Measurements from ENCODE around the gene FOXJ2. TPM values are rescaled to one million over a fixed set of nuclear protein-coding genes. Genes with fewer than 3 reads are reported as not detected.

The FOXJ2 gene
- total and polyA plus RNA-seq, 2 donors (not counting 1 experiment from before 2014, with no cell fraction given) = 9.5 to 19.4 TPM

- 90% methylated on average over 2 of the region's 2 CpGs for WGBS (ENCODE audit: insufficient coverage)
Measured at GRCh38 chr12:8054816-8055215, 22.3 kb downstream of the FOXJ2 start.

GRCh38 chr12:8057306-8057705 is 24.8 kb downstream of the FOXJ2 start:
- no peaks in the 10 kb centered on the region for H4K20me1 ChIP-seq (ENCODE audit: control insufficient read depth, insufficient read depth, low read length, poor library complexity, severe bottlenecking)
- ChIA-PET POLR2A (no interaction called here), CTCF (interaction anchor here (1.6 kb wide), 1 partner anchor 11 kb away, joined by 4 read pairs; no protein-coding TSS in a partner anchor)
- Mint-ChIP-seq H3K27me3 (no peaks in the 10 kb centered on the region), H3K4me1 (no peaks in the 10 kb centered on the region), H3K4me3 (no peak overlapping the region), H3K27ac (no peak overlapping the region), H3K9me3 (ENCODE audit: insufficient read depth) (no peaks in the 10 kb centered on the region)
- H3K4me1 ChIP-seq (ENCODE audit: control insufficient read depth in 2 of 2, insufficient read depth in 2 of 2, low read length in 2 of 2) = no peaks in the 10 kb centered on the region
- no peak for TF ChIP-seq EZH2 (IDR thresholded peaks at IDR 0.05; ENCODE audit: borderline replicate concordance, insufficient read depth, low read depth, low read length, poor library complexity, severe bottlenecking)
- TF ChIP-seq, protein P1, sequence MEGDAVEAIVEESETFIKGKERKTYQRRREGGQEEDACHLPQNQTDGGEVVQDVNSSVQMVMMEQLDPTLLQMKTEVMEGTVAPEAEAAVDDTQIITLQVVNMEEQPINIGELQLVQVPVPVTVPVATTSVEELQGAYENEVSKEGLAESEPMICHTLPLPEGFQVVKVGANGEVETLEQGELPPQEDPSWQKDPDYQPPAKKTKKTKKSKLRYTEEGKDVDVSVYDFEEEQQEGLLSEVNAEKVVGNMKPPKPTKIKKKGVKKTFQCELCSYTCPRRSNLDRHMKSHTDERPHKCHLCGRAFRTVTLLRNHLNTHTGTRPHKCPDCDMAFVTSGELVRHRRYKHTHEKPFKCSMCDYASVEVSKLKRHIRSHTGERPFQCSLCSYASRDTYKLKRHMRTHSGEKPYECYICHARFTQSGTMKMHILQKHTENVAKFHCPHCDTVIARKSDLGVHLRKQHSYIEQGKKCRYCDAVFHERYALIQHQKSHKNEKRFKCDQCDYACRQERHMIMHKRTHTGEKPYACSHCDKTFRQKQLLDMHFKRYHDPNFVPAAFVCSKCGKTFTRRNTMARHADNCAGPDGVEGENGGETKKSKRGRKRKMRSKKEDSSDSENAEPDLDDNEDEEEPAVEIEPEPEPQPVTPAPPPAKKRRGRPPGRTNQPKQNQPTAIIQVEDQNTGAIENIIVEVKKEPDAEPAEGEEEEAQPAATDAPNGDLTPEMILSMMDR (IDR thresholded peaks at IDR 0.05) = no peak
- H3K27ac ChIP-seq (ENCODE audit: low read length in 2 of 2) = no peak overlapping the region
- no peaks in the 10 kb centered on the region for H3K9me3 ChIP-seq (ENCODE audit: control extremely low read depth in 1 of 3, control insufficient read depth in 2 of 3, insufficient read depth in 1 of 3, low read length in 2 of 3)
- no CpG with 5 or more reads among the region's 2 CpGs for WGBS (ENCODE audit: insufficient coverage)
- DNase-seq = no peak
- H3K36me3 ChIP-seq (replicated peaks in 1 of 2; ENCODE audit: control extremely low read depth in 1 of 2, control insufficient read depth in 1 of 2, extremely low read depth in 1 of 2, insufficient read depth in 2 of 2, low read length in 1 of 2) = peaks cover 5 to 31% of the 10 kb centered on the region in 2 experiments
- no peak overlapping the region for H3K4me3 ChIP-seq (ENCODE audit: control extremely low read depth in 1 of 5, extremely low read depth in 1 of 5, insufficient read depth in 1 of 5, low read depth in 2 of 5, low read length in 4 of 5)
- no peak overlapping the region for H2AFZ ChIP-seq (ENCODE audit: insufficient read depth, low read depth, low read length, poor library complexity, severe bottlenecking)
- no peak overlapping the region for H3K9ac ChIP-seq (ENCODE audit: low read length)
- intact Hi-C loops (cut with micrococcal nuclease) = no loop called here
- ATAC-seq (ENCODE audit: low read depth) = no peak
- no peak overlapping the region for H3K4me2 ChIP-seq (replicated peaks; ENCODE audit: low read depth, low read length, poor library complexity, severe bottlenecking)
- H3K27me3 ChIP-seq (replicated peaks in 1 of 4; ENCODE audit: control extremely low read depth in 1 of 4, control insufficient read depth in 3 of 4, insufficient read depth in 4 of 4, low read length in 3 of 4) = no peaks in the 10 kb centered on the region
- no peaks in the 10 kb centered on the region for H3K79me2 ChIP-seq (ENCODE audit: control insufficient read depth, insufficient read depth, low read length)

More at GRCh38 chr12:8054816-8055215, 22.3 kb downstream of the FOXJ2 start:
- no peaks in the 10 kb centered on the region for H3K9me3 Mint-ChIP-seq (ENCODE audit: insufficient read depth)
- Histone ChIP-seq H3K4me1 (ENCODE audit: control insufficient read depth in 2 of 2, insufficient read depth in 2 of 2, low read length in 2 of 2) (peaks cover 6% of the 10 kb centered on the region in 2 donors), H3K27ac (ENCODE audit: low read length in 2 of 2) (no peak overlapping the region), H3K36me3 (replicated peaks in 1 of 2; ENCODE audit: control extremely low read depth in 1 of 2, control insufficient read depth in 1 of 2, extremely low read depth in 1 of 2, insufficient read depth in 2 of 2, low read length in 1 of 2) (peaks cover 5 to 44% of the 10 kb centered on the region in 2 experiments), H3K27me3 (replicated peaks in 1 of 4; ENCODE audit: control extremely low read depth in 1 of 4, control insufficient read depth in 3 of 4, insufficient read depth in 4 of 4, low read length in 3 of 4) (no peaks in the 10 kb centered on the region), H3K9me3 (ENCODE audit: control extremely low read depth in 1 of 3, control insufficient read depth in 2 of 3, insufficient read depth in 1 of 3, low read length in 2 of 3) (no peaks in the 10 kb centered on the region), H4K20me1 (ENCODE audit: control insufficient read depth, insufficient read depth, low read length, poor library complexity, severe bottlenecking) (no peaks in the 10 kb centered on the region), H3K9ac (ENCODE audit: low read length) (no peak overlapping the region), H3K4me3 (ENCODE audit: control extremely low read depth in 1 of 5, extremely low read depth in 1 of 5, insufficient read depth in 1 of 5, low read depth in 2 of 5, low read length in 4 of 5) (no peak overlapping the region), H3K4me2 (replicated peaks; ENCODE audit: low read depth, low read length, poor library complexity, severe bottlenecking) (no peak overlapping the region), H2AFZ (ENCODE audit: insufficient read depth, low read depth, low read length, poor library complexity, severe bottlenecking) (no peak overlapping the region), H3K79me2 (ENCODE audit: control insufficient read depth, insufficient read depth, low read length) (no peaks in the 10 kb centered on the region)
- no peak overlapping the region for H3K27ac Mint-ChIP-seq
- TF ChIP-seq, protein P1 (IDR thresholded peaks at IDR 0.05) = no peak
- TF ChIP-seq EZH2 (IDR thresholded peaks at IDR 0.05; ENCODE audit: borderline replicate concordance, insufficient read depth, low read depth, low read length, poor library complexity, severe bottlenecking) = no peak
- H3K4me1 Mint-ChIP-seq = peaks cover 8% of the 10 kb centered on the region
- POLR2A ChIA-PET = no interaction called here
- ATAC-seq (ENCODE audit: low read depth) (no peak), DNase-seq (no peak)
- no peak overlapping the region for H3K4me3 Mint-ChIP-seq
- no peaks in the 10 kb centered on the region for H3K27me3 Mint-ChIP-seq
- CTCF ChIA-PET = interaction anchor here (1.1 kb wide), 1 partner anchor 9 kb away, joined by 4 read pairs; no protein-coding TSS in a partner anchor
- intact Hi-C loops (cut with micrococcal nuclease) = no loop called here

Data from B cell (primary cell).